Measurements from ENCODE around the gene SGPP2. TPM values are rescaled to one million over a fixed set of nuclear protein-coding genes. Genes with fewer than 3 reads are reported as not detected.

The SGPP2 gene
- total and polyA plus RNA-seq, 2 donors (not counting 3 experiments of a cell fraction or from before 2014, with no cell fraction given): not detected

- TF ChIP-seq JUN (IDR thresholded peaks at IDR 0.05; ENCODE audit: borderline replicate concordance, insufficient read depth, insufficient read length, low read depth) (no peak), MYC (IDR thresholded peaks at IDR 0.05; ENCODE audit: low read depth, low read length) (no peak), POLR2AphosphoS5 (IDR thresholded peaks at IDR 0.05; ENCODE audit: insufficient read depth, low read depth, low read length) (no peak), FOS (IDR thresholded peaks at IDR 0.05; ENCODE audit: borderline replicate concordance, insufficient read depth, low read length) (no peak), MAX (IDR thresholded peaks at IDR 0.05; ENCODE audit: insufficient read depth, insufficient read length) (no peak), EZH2 (IDR thresholded peaks at IDR 0.05; ENCODE audit: borderline replicate concordance, low read depth, low read length, severe bottlenecking) (no peak), GATA2 (IDR thresholded peaks at IDR 0.05; ENCODE audit: insufficient read depth, insufficient read length, low read depth, low read length) (no peak), POLR2A (IDR thresholded peaks at IDR 0.05; ENCODE audit: low read depth, low read length) (no peak)
- TF ChIP-seq, protein P1, sequence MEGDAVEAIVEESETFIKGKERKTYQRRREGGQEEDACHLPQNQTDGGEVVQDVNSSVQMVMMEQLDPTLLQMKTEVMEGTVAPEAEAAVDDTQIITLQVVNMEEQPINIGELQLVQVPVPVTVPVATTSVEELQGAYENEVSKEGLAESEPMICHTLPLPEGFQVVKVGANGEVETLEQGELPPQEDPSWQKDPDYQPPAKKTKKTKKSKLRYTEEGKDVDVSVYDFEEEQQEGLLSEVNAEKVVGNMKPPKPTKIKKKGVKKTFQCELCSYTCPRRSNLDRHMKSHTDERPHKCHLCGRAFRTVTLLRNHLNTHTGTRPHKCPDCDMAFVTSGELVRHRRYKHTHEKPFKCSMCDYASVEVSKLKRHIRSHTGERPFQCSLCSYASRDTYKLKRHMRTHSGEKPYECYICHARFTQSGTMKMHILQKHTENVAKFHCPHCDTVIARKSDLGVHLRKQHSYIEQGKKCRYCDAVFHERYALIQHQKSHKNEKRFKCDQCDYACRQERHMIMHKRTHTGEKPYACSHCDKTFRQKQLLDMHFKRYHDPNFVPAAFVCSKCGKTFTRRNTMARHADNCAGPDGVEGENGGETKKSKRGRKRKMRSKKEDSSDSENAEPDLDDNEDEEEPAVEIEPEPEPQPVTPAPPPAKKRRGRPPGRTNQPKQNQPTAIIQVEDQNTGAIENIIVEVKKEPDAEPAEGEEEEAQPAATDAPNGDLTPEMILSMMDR (IDR thresholded peaks at IDR 0.05; ENCODE audit: extremely low read depth in 1 of 2, insufficient read depth in 1 of 2, low read depth in 1 of 2, low read length in 2 of 2): no peak
- Histone ChIP-seq H3K4me1 (ENCODE audit: control insufficient read depth, extremely low read depth, insufficient read depth, low read length) (no peaks in the 10 kb centered on the region), H3K9me1 (replicated peaks; ENCODE audit: control insufficient read depth, extremely low read depth, insufficient read depth, low read length) (no peaks in the 10 kb centered on the region), H3K9ac (replicated peaks; ENCODE audit: extremely low read depth, insufficient read depth, low read length) (no peak overlapping the region), H3K4me2 (ENCODE audit: insufficient read depth, low read length) (no peak overlapping the region), H3K27me3 (ENCODE audit: control insufficient read depth in 2 of 2, insufficient read depth in 2 of 2, low read length in 2 of 2) (peaks cover 0 to 2% of the 10 kb centered on the region in 2 experiments), H2AFZ (ENCODE audit: low read depth, low read length) (no peak overlapping the region), H3K27ac (ENCODE audit: insufficient read depth, low read depth, low read length) (no peak overlapping the region), H3K4me3 (replicated peaks in 1 of 3; ENCODE audit: insufficient read depth in 1 of 3, low read depth in 1 of 3, low read length in 3 of 3) (no peak overlapping the region), H3K79me2 (ENCODE audit: control insufficient read depth, insufficient read depth, low read length) (no peaks in the 10 kb centered on the region), H3K9me3 (replicated peaks; ENCODE audit: control insufficient read depth, insufficient read depth, low read length) (no peaks in the 10 kb centered on the region), H3K36me3 (ENCODE audit: control insufficient read depth in 2 of 2, extremely low read depth in 1 of 2, insufficient read depth in 2 of 2, low read length in 2 of 2) (no peaks in the 10 kb centered on the region), H4K20me1 (replicated peaks; ENCODE audit: control insufficient read depth, extremely low read depth, insufficient read depth, low read length) (no peaks in the 10 kb centered on the region)
- BruUV-seq (replicated peaks): no TSS peak
- no peak for FAIRE-seq
- POLR2A ChIA-PET: no interaction called here
- dilution Hi-C loops (cut with MboI; ENCODE audit: extremely low pct_ligation_motif_present, low sequenced_read_pairs): no loop called here
- DNase-seq (ENCODE audit: low read depth, low spot score): no peak
- CTCF ChIA-PET: interaction anchor here (1.4 kb wide), 1 partner anchor 188 kb away, joined by 4 read pairs; no protein-coding TSS in a partner anchor
- intact Hi-C loops (cut with micrococcal nuclease): no loop called here
Measured at GRCh38 chr2:222506230-222506935, 82.0 kb downstream of the SGPP2 start.
